HEK293 (cell line): Measurements from ENCODE around the gene SPRR3.

Experiments used
- CTCF ChIA-PET: fragments of 350-600 bp; formaldehyde crosslinking; extraction: SDS; loops from one replicate; lab custom pipeline; 2021; ENCODE audit warnings: antibody characterized with exemption; lab: Yijun Ruan, JAX
- POLR2A ChIA-PET: fragments of 300-600 bp; formaldehyde crosslinking; extraction: SDS; loops from one replicate; lab custom pipeline; 2020; ENCODE audit warnings: antibody characterized with exemption, inconsistent platforms; lab: Yijun Ruan, JAX
- H3K27ac ChIP-seq: fragments of 200-500 bp; sonication (Bioruptor generic); 2 replicates; pipeline ENCODE4 v1.5.1; 2014; ENCODE audit warnings: low read depth, low read length, control low read depth, inconsistent platforms; ENCODE audit errors: extremely low read depth
- H3K36me3 ChIP-seq, 2 experiments: fragments of 200-500 bp in 1 of 2; sonication (Bioruptor generic) in 1 of 2; 1 replicate in 1 of 2; 2 replicates in 1 of 2; pipeline ENCODE4 v1.5.1; 2014 to 2017; ENCODE audit warnings: inconsistent platforms in 2 of 2, low read length in 2 of 2; ENCODE audit not compliant: control insufficient read depth in 2 of 2, insufficient read depth in 1 of 2
- H3K4me1 ChIP-seq: fragments of 200-500 bp; sonication (Bioruptor generic); 2 replicates; pipeline ENCODE4 v1.5.1; 2014; ENCODE audit warnings: mild to moderate bottlenecking, low read length, inconsistent platforms; ENCODE audit not compliant: control insufficient read depth, insufficient read depth
- H3K4me3 ChIP-seq: 2 replicates; pipeline ENCODE4 v1.5.1; 2011; ENCODE audit warnings: low read depth, mild to moderate bottlenecking, control low read depth, low read length, moderate library complexity
- H3K9me3 ChIP-seq: fragments of 200-500 bp; sonication (Bioruptor generic); 2 replicates; pipeline ENCODE4 v1.5.1; 2014; ENCODE audit warnings: low read depth, low read length, inconsistent platforms; ENCODE audit not compliant: control insufficient read depth, insufficient read depth
- HOXD13 ChIP-seq: sonication (generic); formaldehyde crosslinking; IDR thresholded peaks from 2 replicates; pipeline ENCODE4 v1.8.0; 2022; ENCODE audit warnings: missing genetic modification reagents, borderline replicate concordance
- KLF8 ChIP-seq: fragments of 450-650 bp; formaldehyde crosslinking; IDR thresholded peaks from 2 replicates; pipeline ENCODE4 v1.5.1; 2016; ENCODE audit warnings: missing biosample characterization, missing genetic modification characterization
- PRDM10 ChIP-seq: fragments of 450-650 bp; formaldehyde crosslinking; IDR thresholded peaks from 2 replicates; pipeline ENCODE4 v1.5.1; 2016; ENCODE audit warnings: missing biosample characterization, missing genetic modification characterization
- PRDM4 ChIP-seq: fragments of 450-650 bp; formaldehyde crosslinking; IDR thresholded peaks from 2 replicates; pipeline ENCODE4 v1.5.1; 2017; ENCODE audit warnings: missing biosample characterization, missing genetic modification characterization
- SP3 ChIP-seq: fragments of 450-650 bp; formaldehyde crosslinking; IDR thresholded peaks from 2 replicates; pipeline ENCODE4 v1.5.1; 2016; ENCODE audit warnings: missing biosample characterization, missing genetic modification characterization
- YY2 ChIP-seq: fragments of 450-650 bp; formaldehyde crosslinking; IDR thresholded peaks from 2 replicates; pipeline ENCODE4 v1.5.1; 2016; ENCODE audit warnings: missing biosample characterization, missing genetic modification characterization
- ZBTB21 ChIP-seq: fragments of 450-650 bp; formaldehyde crosslinking; IDR thresholded peaks from 2 replicates; pipeline ENCODE4 v1.5.1; 2017; ENCODE audit warnings: missing biosample characterization, missing genetic modification characterization
- ZFP69B ChIP-seq: fragments of 450-650 bp; formaldehyde crosslinking; IDR thresholded peaks from 2 replicates; pipeline ENCODE4 v1.5.1; 2016; ENCODE audit warnings: missing biosample characterization, missing genetic modification characterization
- ZNF184 ChIP-seq: fragments of 450-650 bp; IDR thresholded peaks from 2 replicates; pipeline ENCODE4 v1.5.1; 2018; ENCODE audit warnings: missing biosample characterization, mild to moderate bottlenecking, missing genetic modification characterization
- ZNF26 ChIP-seq: fragments of 450-650 bp; formaldehyde crosslinking; IDR thresholded peaks from 2 replicates; pipeline ENCODE4 v1.5.1; 2016; ENCODE audit warnings: missing biosample characterization, missing genetic modification characterization
- ZNF292 ChIP-seq: fragments of 450-650 bp; formaldehyde crosslinking; IDR thresholded peaks from 2 replicates; pipeline ENCODE4 v1.5.1; 2016; ENCODE audit warnings: low read depth, missing biosample characterization, missing genetic modification characterization, borderline replicate concordance
- ZNF311 ChIP-seq: fragments of 450-650 bp; formaldehyde crosslinking; IDR thresholded peaks from 2 replicates; pipeline ENCODE4 v1.5.1; 2017; ENCODE audit warnings: missing biosample characterization, missing genetic modification characterization, borderline replicate concordance
- ZNF391 ChIP-seq: fragments of 450-650 bp; formaldehyde crosslinking; IDR thresholded peaks from 2 replicates; pipeline ENCODE4 v1.5.1; 2016; ENCODE audit warnings: low read depth, missing biosample characterization, missing genetic modification characterization, borderline replicate concordance
- ZNF416 ChIP-seq: fragments of 450-650 bp; formaldehyde crosslinking; IDR thresholded peaks from 2 replicates; pipeline ENCODE4 v1.5.1; 2016; ENCODE audit warnings: missing biosample characterization, missing genetic modification characterization
- ZNF521 ChIP-seq: fragments of 450-650 bp; formaldehyde crosslinking; IDR thresholded peaks from 2 replicates; pipeline ENCODE4 v1.5.1; 2017; ENCODE audit warnings: missing biosample characterization, mild to moderate bottlenecking, missing genetic modification characterization
- ZNF530 ChIP-seq: fragments of 450-650 bp; formaldehyde crosslinking; IDR thresholded peaks from 2 replicates; pipeline ENCODE4 v1.5.1; 2016; ENCODE audit warnings: low read depth, missing biosample characterization, missing genetic modification characterization
- ZNF548 ChIP-seq: fragments of 450-650 bp; formaldehyde crosslinking; IDR thresholded peaks from 2 replicates; pipeline ENCODE4 v1.5.1; 2016; ENCODE audit warnings: missing biosample characterization, missing genetic modification characterization
- ZNF585B ChIP-seq: fragments of 450-650 bp; formaldehyde crosslinking; IDR thresholded peaks from 2 replicates; pipeline ENCODE4 v1.5.1; 2016; ENCODE audit warnings: missing biosample characterization, missing genetic modification characterization
- ZNF610 ChIP-seq: fragments of 450-650 bp; formaldehyde crosslinking; IDR thresholded peaks from 2 replicates; pipeline ENCODE4 v1.5.1; 2016; ENCODE audit warnings: missing biosample characterization, missing genetic modification characterization, borderline replicate concordance
- ZNF639 ChIP-seq: fragments of 450-650 bp; formaldehyde crosslinking; IDR thresholded peaks from 2 replicates; pipeline ENCODE4 v1.5.1; 2016; ENCODE audit warnings: missing biosample characterization, missing genetic modification characterization
- ZNF707 ChIP-seq: fragments of 450-650 bp; formaldehyde crosslinking; IDR thresholded peaks from 2 replicates; pipeline ENCODE4 v1.5.1; 2016; ENCODE audit warnings: missing biosample characterization, missing genetic modification characterization
- ZNF792 ChIP-seq: fragments of 450-650 bp; formaldehyde crosslinking; IDR thresholded peaks from 2 replicates; pipeline ENCODE4 v1.5.1; 2016; ENCODE audit warnings: missing biosample characterization, missing genetic modification characterization
- TF ChIP-seq, protein P1 (sequence below): fragments of 450-650 bp; formaldehyde crosslinking; IDR thresholded peaks from 2 replicates; pipeline ENCODE4 v1.5.1; 2016; ENCODE audit warnings: missing biosample characterization, missing genetic modification characterization

SPRR3 gene

DNA sequence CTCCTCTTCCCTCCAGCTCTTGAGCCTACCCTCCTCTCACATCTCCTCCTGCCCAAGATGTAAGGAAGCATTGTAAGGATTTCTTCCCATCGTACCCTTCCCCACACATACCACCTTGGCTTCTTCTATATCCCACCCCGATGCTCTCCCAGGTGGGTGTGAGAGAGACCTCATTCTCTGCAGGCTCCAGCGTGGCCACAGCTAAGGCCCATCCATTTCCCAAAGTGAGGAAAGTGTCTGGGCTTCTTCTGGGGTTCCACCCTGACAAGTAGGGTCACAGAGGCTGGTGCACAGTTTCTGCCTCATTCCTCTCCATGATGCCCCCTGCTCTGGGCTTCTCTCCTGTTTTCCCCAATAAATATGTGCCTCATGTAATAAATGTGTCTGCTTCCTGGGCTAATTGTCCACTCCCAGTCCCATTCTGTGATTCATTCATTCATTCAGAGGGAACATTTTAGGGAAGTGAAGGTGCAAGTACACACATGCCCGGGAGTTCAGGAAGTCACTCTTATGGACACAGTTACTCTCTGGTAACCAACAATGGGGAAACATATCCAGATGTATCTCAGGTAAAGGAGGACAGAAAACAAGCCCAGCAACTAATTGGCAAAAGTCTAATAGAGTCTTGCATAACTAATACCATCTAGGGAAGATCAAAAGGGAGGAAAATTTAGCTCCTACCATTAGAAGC is 29.2 kb upstream of the SPRR3 start:
- POLR2A ChIA-PET: no interaction called here
- no peaks in the 10 kb centered on the region for H3K9me3 ChIP-seq
- CTCF ChIA-PET: no interaction called here
- no peak overlapping the region for H3K27ac ChIP-seq
- H3K36me3 ChIP-seq: no peaks in the 10 kb centered on the region
- TF ChIP-seq ZBTB21 (no peak), PRDM4 (tag by site-specific recombination) (no peak), KLF8 (no peak), PRDM10 (tag by site-specific recombination) (no peak), HOXD13 (CRISPR knock-in tag) (no peak), ZNF416 (no peak), YY2 (tag by site-specific recombination) (no peak), ZNF391 (tag by site-specific recombination) (no peak), ZNF585B (no peak), ZNF707 (tag by site-specific recombination) (no peak), ZNF311 (no peak), ZNF610 (tag by site-specific recombination) (no peak), ZFP69B (no peak), SP3 (tag by site-specific recombination) (no peak), ZNF292 (tag by site-specific recombination) (no peak)
- no peaks in the 10 kb centered on the region for H3K4me1 ChIP-seq
- no peak overlapping the region for H3K4me3 ChIP-seq

GRCh38 chr1:152976688-152977087 is 24.9 kb upstream of the SPRR3 start:
- CTCF ChIA-PET: no interaction called here
- TF ChIP-seq, protein P1, sequence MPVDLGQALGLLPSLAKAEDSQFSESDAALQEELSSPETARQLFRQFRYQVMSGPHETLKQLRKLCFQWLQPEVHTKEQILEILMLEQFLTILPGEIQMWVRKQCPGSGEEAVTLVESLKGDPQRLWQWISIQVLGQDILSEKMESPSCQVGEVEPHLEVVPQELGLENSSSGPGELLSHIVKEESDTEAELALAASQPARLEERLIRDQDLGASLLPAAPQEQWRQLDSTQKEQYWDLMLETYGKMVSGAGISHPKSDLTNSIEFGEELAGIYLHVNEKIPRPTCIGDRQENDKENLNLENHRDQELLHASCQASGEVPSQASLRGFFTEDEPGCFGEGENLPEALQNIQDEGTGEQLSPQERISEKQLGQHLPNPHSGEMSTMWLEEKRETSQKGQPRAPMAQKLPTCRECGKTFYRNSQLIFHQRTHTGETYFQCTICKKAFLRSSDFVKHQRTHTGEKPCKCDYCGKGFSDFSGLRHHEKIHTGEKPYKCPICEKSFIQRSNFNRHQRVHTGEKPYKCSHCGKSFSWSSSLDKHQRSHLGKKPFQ (tag by site-specific recombination): no peak
- TF ChIP-seq ZNF521 (tag by site-specific recombination): no peak
- no peak for TF ChIP-seq ZNF184 (tag by site-specific recombination)
- no peak for TF ChIP-seq ZNF792 (tag by site-specific recombination)
- TF ChIP-seq ZNF639 (tag by site-specific recombination): no peak
- TF ChIP-seq ZNF548: no peak
- TF ChIP-seq ZNF530: no peak
- TF ChIP-seq ZNF585B: no peak
- TF ChIP-seq ZNF26 (tag by site-specific recombination): no peak
- TF ChIP-seq, all 188 proteins: peak for 0
- Histone ChIP-seq H3K4me1 (no peaks in the 10 kb centered on the region), H3K4me3 (no peak overlapping the region), H3K36me3 (no peaks in the 10 kb centered on the region), H3K27ac (no peak overlapping the region), H3K9me3 (no peaks in the 10 kb centered on the region)
- POLR2A ChIA-PET: no interaction called here
